Stimulated activated CD4-positive, alpha-beta T cell treated with anti-CD3 and anti-CD28 coated beads, Interleukin-1b, Interleukin-23, amount 100 ng/mL, for 4 hours (primary cell): ENCODE results near the gene DACT2.

ENCODE experiments used
- DNase-seq, 2 donors: peaks; one replicate each; pipeline ENCODE4 v3.0.0-alpha.2; 2020; ENCODE audit warnings: low read depth in 2 of 2

Gene DACT2

GRCh38 chr6:168349718-168350210 lies 30.2 kb upstream of the DACT2 start:
- no peak for DNase-seq

- no peak for DNase-seq
These were observed 28.6 kb upstream of the DACT2 start for GRCh38 chr6:168348186-168348585.

- no peak for DNase-seq
These were observed 28.0 kb upstream of the DACT2 start for GRCh38 chr6:168347615-168348014.

GRCh38 chr6:168347053-168347452 lies 27.5 kb upstream of the DACT2 start:
- DNase-seq, result no peak

- DNase-seq, result no peak
These were observed 26.5 kb upstream of the DACT2 start for GRCh38 chr6:168345896-168346754.

- DNase-seq, result no peak
These were observed 25.7 kb upstream of the DACT2 start for GRCh38 chr6:168345266-168345665.

GRCh38 chr6:168344338-168344737 lies 24.8 kb upstream of the DACT2 start:
- DNase-seq, result no peak

- no peak for DNase-seq
These were observed 23.9 kb upstream of the DACT2 start for GRCh38 chr6:168343239-168344150.

GRCh38 chr6:168342636-168343035 lies 23.1 kb upstream of the DACT2 start:
- no peak for DNase-seq

GRCh38 chr6:168341280-168341900 lies 21.8 kb upstream of the DACT2 start:
- no peak for DNase-seq

- DNase-seq, result no peak
These were observed 21.2 kb upstream of the DACT2 start for GRCh38 chr6:168340819-168341218.

GRCh38 chr6:168338777-168339176 lies 19.2 kb upstream of the DACT2 start:
- no peak for DNase-seq

GRCh38 chr6:168336967-168337366 lies 17.4 kb upstream of the DACT2 start:
- no peak for DNase-seq

- no peak for DNase-seq
These were observed 14.4 kb upstream of the DACT2 start for GRCh38 chr6:168333989-168334388.

GRCh38 chr6:168333491-168333890 lies 13.9 kb upstream of the DACT2 start:
- DNase-seq, result no peak

GRCh38 chr6:168333039-168333438 lies 13.5 kb upstream of the DACT2 start:
- no peak for DNase-seq

GRCh38 chr6:168332020-168332419 lies 12.4 kb upstream of the DACT2 start:
- no peak for DNase-seq

- no peak for DNase-seq
These were observed 11.5 kb upstream of the DACT2 start for GRCh38 chr6:168331058-168331457.

- DNase-seq, result no peak
These were observed 10.8 kb upstream of the DACT2 start for GRCh38 chr6:168330403-168330802.

GRCh38 chr6:168328086-168328485 lies 8.5 kb upstream of the DACT2 start:
- no peak for DNase-seq

GRCh38 chr6:168326294-168327261 lies 7.0 kb upstream of the DACT2 start:
- no peak for DNase-seq
